ENCODE data around the gene COPS7A. TPM values are rescaled to one million over a fixed set of nuclear protein-coding genes. Genes with fewer than 3 reads are reported as not detected.

COPS7A gene
- total RNA-seq, 2 experiments from 2014 or later: 51.1 to 71.2 TPM

DNA sequence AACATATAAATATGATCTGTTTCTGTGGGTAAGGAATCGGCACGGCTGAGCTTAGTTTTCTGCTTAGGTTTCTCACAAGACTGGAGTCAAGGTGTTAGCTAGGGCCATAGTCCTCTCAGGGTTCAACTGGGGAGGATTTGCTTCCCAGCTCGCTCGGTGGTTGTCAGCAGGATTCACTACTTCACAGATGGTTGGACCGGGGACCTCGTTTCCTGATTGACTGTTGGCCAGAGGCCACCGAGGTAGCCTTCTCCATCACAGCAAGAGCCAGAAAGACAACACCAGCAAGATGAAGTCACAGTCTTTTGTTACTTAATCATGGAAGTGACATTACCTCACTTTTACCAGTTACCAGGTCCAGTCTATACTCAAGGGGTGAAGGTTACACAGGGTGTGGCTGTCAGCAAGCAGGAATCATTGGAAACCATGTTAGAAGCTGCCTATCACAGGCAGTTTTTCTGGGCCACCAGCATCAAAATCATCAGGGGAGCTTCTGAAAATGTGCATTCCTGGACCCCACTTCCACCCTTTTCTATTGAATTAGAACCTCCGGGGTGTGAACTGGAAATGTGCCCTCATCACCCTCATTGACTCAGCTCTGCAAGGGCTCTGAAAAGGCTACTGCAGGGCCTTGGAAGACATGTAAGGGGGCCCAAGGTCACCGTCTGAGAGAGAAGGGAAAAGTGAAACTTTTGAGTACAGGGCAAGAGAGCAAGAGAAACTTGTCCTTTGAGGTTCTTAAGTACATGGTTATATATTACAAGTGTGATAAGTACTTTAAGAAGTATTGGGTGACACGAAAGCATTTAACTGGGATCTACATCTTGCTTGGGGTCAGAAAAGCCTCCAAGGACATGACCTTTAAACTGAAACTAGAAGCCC, 10.9 kb downstream of the COPS7A start:
- Histone ChIP-seq H3K4me3 (ENCODE audit: low read depth, low read length, poor library complexity, severe bottlenecking) (no peak overlapping the region), H3K4me1 (ENCODE audit: insufficient read depth, low read length, poor library complexity, severe bottlenecking) (peaks cover 9% of the 10 kb centered on the region), H3K79me2 (ENCODE audit: insufficient read depth, low read depth, low read length) (no peaks in the 10 kb centered on the region), H4K20me1 (ENCODE audit: insufficient read depth, low read length) (no peaks in the 10 kb centered on the region), H3K27ac (ENCODE audit: low read depth, low read length, poor library complexity, severe bottlenecking) (no peak overlapping the region), H3K36me3 (ENCODE audit: insufficient read depth, low read length) (peaks cover 23% of the 10 kb centered on the region), H3K4me2 (ENCODE audit: low read length) (no peak overlapping the region), H2AFZ (ENCODE audit: low read length) (no peak overlapping the region), H3K9me3 (ENCODE audit: low read length) (no peaks in the 10 kb centered on the region), H3K9me2 (ENCODE audit: insufficient read depth, low read length) (no peaks in the 10 kb centered on the region)
- BruUV-seq (replicated peaks): no TSS peak
- intact Hi-C loops (cut with micrococcal nuclease; ENCODE audit: unreplicated experiment): loop anchor here (1.0 kb wide), 1 partner anchor 45 kb away; no protein-coding TSS in a partner anchor
- TF ChIP-seq EZH2phosphoT487 (IDR thresholded peaks at IDR 0.05; ENCODE audit: borderline replicate concordance, low read depth, low read length): no peak
- TF ChIP-seq, protein P1, sequence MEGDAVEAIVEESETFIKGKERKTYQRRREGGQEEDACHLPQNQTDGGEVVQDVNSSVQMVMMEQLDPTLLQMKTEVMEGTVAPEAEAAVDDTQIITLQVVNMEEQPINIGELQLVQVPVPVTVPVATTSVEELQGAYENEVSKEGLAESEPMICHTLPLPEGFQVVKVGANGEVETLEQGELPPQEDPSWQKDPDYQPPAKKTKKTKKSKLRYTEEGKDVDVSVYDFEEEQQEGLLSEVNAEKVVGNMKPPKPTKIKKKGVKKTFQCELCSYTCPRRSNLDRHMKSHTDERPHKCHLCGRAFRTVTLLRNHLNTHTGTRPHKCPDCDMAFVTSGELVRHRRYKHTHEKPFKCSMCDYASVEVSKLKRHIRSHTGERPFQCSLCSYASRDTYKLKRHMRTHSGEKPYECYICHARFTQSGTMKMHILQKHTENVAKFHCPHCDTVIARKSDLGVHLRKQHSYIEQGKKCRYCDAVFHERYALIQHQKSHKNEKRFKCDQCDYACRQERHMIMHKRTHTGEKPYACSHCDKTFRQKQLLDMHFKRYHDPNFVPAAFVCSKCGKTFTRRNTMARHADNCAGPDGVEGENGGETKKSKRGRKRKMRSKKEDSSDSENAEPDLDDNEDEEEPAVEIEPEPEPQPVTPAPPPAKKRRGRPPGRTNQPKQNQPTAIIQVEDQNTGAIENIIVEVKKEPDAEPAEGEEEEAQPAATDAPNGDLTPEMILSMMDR (conservative IDR thresholded peaks at IDR 0.05; ENCODE audit: low read length): no peak
- DNase-seq (ENCODE audit: low spot score): no peak
- ChIA-PET CTCF (ENCODE audit: unreplicated experiment) (no interaction called here), POLR2A (interaction anchor here (0.6 to 1.0 kb wide), 2 partner anchors 9 to 14 kb away, joined by 3 to 6 read pairs; no protein-coding TSS in a partner anchor)

GRCh38 chr12:6735448-6736191, 11.8 kb downstream of the COPS7A start:
- Histone ChIP-seq H3K4me1 (ENCODE audit: insufficient read depth, low read length, poor library complexity, severe bottlenecking) (peaks cover under 1% of the 10 kb centered on the region), H3K9me2 (ENCODE audit: insufficient read depth, low read length) (no peaks in the 10 kb centered on the region), H3K9me3 (ENCODE audit: low read length) (no peaks in the 10 kb centered on the region), H3K36me3 (ENCODE audit: insufficient read depth, low read length) (peaks cover 15% of the 10 kb centered on the region), H3K79me2 (ENCODE audit: insufficient read depth, low read depth, low read length) (no peaks in the 10 kb centered on the region), H4K20me1 (ENCODE audit: insufficient read depth, low read length) (no peaks in the 10 kb centered on the region), H3K4me2 (ENCODE audit: low read length) (no peak overlapping the region), H3K4me3 (ENCODE audit: low read depth, low read length, poor library complexity, severe bottlenecking) (no peak overlapping the region), H3K27ac (ENCODE audit: low read depth, low read length, poor library complexity, severe bottlenecking) (no peak overlapping the region), H2AFZ (ENCODE audit: low read length) (no peak overlapping the region)
- intact Hi-C loops (cut with micrococcal nuclease; ENCODE audit: unreplicated experiment): loop anchor here (1.0 kb wide), 1 partner anchor 44 kb away; no protein-coding TSS in a partner anchor
- BruUV-seq (replicated peaks): no TSS peak
- CTCF ChIA-PET (ENCODE audit: unreplicated experiment): no interaction called here
- TF ChIP-seq, protein P1 (conservative IDR thresholded peaks at IDR 0.05; ENCODE audit: low read length): peak; percentile 76
- TF ChIP-seq EZH2phosphoT487 (IDR thresholded peaks at IDR 0.05; ENCODE audit: borderline replicate concordance, low read depth, low read length): no peak
- DNase-seq (ENCODE audit: low spot score): peak; percentile 39
- POLR2A ChIA-PET: interaction anchor here (1.0 kb wide), 1 partner anchor 15 kb away, joined by 6 read pairs; no protein-coding TSS in a partner anchor
